ENCODE data around the gene TRMT1.

DNA sequence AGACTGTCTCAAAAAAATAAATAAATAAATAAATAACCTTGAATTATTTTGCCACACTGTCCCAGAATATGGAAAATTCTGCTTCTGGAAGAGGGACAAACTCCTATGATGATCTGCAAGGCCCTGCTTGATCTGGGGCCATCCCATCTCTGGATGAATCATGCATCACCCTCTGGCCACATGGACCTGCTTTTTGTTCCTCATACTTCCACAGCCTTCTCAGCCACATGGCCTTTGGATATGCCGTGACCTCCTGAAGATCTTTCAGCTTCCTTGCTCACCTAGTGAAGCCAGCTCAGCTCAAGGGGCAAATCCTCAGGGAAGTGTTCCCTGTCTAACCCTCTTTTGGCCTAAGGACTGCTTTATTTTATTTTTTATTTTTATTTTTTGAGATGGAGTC lies 44.0 kb upstream of the TRMT1 start:
- TF ChIP-seq EP300 (IDR thresholded peaks at IDR 0.05) (no peak), CTCF (IDR thresholded peaks at IDR 0.05) (no peak), POLR2AphosphoS5 (IDR thresholded peaks at IDR 0.05) (no peak), POLR2A (IDR thresholded peaks at IDR 0.05) (no peak)
